HL-60 (cell line): Measurements from ENCODE around the gene PRDM5.

Source experiments
- DNase-seq, 2 experiments: peaks; one replicate each; pipeline ENCODE4 v3.0.0-alpha.2; 2010 to 2020; ENCODE audit warnings: low read depth in 1 of 2, low spot score in 1 of 2
- H3K27ac ChIP-seq: fragments of 250-450 bp; sonication (Bioruptor Pico); replicated peaks from 2 replicates; pipeline ENCODE4 v1.5.1; 2020; ENCODE audit warnings: mild to moderate bottlenecking, moderate library complexity
- H3K27me3 ChIP-seq: fragments of 250-450 bp; sonication (Bioruptor Pico); 2 replicates; pipeline ENCODE4 v1.5.1; 2021; ENCODE audit warnings: mild to moderate bottlenecking, moderate library complexity; ENCODE audit not compliant: insufficient read depth, poor library complexity, severe bottlenecking
- H3K4me3 ChIP-seq: replicated peaks from 2 replicates; pipeline ENCODE4 v1.5.1; 2011; ENCODE audit warnings: mild to moderate bottlenecking, control low read depth, low read length; ENCODE audit not compliant: insufficient read depth
- GABPA ChIP-seq: IDR thresholded peaks from 2 replicates; pipeline ENCODE4 v1.6.1; 2012; ENCODE audit warnings: low read depth
- POLR2AphosphoS5 ChIP-seq: IDR thresholded peaks from 2 replicates; pipeline ENCODE4 v1.6.1; 2012; ENCODE audit warnings: low read depth
- SPI1 ChIP-seq: IDR thresholded peaks from 2 replicates; pipeline ENCODE4 v1.6.1; 2012; ENCODE audit warnings: low read depth, mild to moderate bottlenecking, borderline replicate concordance
- TF ChIP-seq, protein P1 (sequence below): IDR thresholded peaks from one replicate; pipeline ENCODE4 v1.5.1; 2011; ENCODE audit warnings: low read length, control low read depth, inconsistent platforms; ENCODE audit not compliant: insufficient read depth
- TF ChIP-seq, protein P2 (sequence below): IDR thresholded peaks from 2 replicates; pipeline ENCODE4 v1.6.1; 2012; ENCODE audit warnings: low read depth; ENCODE audit not compliant: insufficient replicate concordance

Gene PRDM5

DNA sequence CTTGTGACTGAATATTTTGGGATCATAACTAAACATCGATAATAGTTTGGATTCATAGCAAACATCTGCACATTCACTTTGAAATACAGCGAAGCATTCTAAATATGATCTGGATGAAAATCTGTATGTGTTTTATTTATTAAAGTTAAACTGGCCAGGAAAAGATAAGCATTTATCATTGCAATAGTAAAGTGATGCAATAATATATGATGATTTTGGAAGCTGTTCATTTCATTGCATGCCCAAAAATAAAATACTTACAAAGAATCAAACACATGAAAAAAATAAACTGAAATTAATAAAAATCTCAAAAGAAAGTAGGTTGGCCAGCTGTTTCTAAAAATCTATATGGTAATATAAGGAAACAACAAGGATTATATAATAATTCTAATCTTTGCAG, 1.9 kb downstream of the PRDM5 start:
- Histone ChIP-seq H3K27me3 (no peaks in the 10 kb centered on the region), H3K27ac (no peak overlapping the region), H3K4me3 (no peak overlapping the region)
- TF ChIP-seq, protein P1, sequence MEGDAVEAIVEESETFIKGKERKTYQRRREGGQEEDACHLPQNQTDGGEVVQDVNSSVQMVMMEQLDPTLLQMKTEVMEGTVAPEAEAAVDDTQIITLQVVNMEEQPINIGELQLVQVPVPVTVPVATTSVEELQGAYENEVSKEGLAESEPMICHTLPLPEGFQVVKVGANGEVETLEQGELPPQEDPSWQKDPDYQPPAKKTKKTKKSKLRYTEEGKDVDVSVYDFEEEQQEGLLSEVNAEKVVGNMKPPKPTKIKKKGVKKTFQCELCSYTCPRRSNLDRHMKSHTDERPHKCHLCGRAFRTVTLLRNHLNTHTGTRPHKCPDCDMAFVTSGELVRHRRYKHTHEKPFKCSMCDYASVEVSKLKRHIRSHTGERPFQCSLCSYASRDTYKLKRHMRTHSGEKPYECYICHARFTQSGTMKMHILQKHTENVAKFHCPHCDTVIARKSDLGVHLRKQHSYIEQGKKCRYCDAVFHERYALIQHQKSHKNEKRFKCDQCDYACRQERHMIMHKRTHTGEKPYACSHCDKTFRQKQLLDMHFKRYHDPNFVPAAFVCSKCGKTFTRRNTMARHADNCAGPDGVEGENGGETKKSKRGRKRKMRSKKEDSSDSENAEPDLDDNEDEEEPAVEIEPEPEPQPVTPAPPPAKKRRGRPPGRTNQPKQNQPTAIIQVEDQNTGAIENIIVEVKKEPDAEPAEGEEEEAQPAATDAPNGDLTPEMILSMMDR: no peak
- TF ChIP-seq SPI1 (no peak), POLR2AphosphoS5 (no peak), GABPA (no peak)
- TF ChIP-seq, protein P2, sequence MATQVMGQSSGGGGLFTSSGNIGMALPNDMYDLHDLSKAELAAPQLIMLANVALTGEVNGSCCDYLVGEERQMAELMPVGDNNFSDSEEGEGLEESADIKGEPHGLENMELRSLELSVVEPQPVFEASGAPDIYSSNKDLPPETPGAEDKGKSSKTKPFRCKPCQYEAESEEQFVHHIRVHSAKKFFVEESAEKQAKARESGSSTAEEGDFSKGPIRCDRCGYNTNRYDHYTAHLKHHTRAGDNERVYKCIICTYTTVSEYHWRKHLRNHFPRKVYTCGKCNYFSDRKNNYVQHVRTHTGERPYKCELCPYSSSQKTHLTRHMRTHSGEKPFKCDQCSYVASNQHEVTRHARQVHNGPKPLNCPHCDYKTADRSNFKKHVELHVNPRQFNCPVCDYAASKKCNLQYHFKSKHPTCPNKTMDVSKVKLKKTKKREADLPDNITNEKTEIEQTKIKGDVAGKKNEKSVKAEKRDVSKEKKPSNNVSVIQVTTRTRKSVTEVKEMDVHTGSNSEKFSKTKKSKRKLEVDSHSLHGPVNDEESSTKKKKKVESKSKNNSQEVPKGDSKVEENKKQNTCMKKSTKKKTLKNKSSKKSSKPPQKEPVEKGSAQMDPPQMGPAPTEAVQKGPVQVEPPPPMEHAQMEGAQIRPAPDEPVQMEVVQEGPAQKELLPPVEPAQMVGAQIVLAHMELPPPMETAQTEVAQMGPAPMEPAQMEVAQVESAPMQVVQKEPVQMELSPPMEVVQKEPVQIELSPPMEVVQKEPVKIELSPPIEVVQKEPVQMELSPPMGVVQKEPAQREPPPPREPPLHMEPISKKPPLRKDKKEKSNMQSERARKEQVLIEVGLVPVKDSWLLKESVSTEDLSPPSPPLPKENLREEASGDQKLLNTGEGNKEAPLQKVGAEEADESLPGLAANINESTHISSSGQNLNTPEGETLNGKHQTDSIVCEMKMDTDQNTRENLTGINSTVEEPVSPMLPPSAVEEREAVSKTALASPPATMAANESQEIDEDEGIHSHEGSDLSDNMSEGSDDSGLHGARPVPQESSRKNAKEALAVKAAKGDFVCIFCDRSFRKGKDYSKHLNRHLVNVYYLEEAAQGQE: no peak
- DNase-seq: no peak

- no peak for DNase-seq
- TF ChIP-seq SPI1: no peak
- TF ChIP-seq, protein P1: no peak
- no peak for TF ChIP-seq GABPA
- Histone ChIP-seq H3K27ac (no peak overlapping the region), H3K27me3 (no peaks in the 10 kb centered on the region), H3K4me3 (no peak overlapping the region)
Measured at GRCh38 chr4:120919358-120919757, 3.2 kb downstream of the PRDM5 start.

DNA sequence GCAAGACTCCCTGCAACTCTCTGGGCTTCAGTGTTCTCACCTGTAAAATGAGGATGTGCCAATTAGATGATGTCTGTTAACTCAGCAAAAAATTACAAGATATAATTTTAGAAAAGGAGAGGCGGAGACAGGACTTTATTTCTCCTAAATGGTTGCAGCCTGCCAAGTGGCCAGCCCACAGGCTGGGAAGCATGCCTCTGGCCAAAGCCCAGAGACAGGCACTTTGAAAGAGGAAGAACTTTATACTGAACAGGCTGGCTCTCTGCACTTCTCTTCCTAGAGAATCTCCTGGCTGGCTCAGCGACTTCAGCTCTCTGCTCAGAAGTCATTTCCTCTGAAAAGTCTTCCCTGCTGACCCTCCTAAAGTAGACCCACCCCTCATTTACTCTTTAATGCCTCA, 3.7 kb downstream of the PRDM5 start:
- peak in 1 of 2 experiments; percentile 34 for DNase-seq
- Histone ChIP-seq H3K27me3 (no peaks in the 10 kb centered on the region), H3K27ac (no peak overlapping the region), H3K4me3 (no peak overlapping the region)
- TF ChIP-seq, protein P2: no peak
- peak; percentile 29; the same call in 1 of the 2 replicates for TF ChIP-seq SPI1

- no peak for TF ChIP-seq SPI1
- TF ChIP-seq, protein P1: no peak
- TF ChIP-seq GABPA: no peak
- TF ChIP-seq, protein P2: no peak
- TF ChIP-seq POLR2AphosphoS5: no peak
- no peaks in the 10 kb centered on the region for H3K27me3 ChIP-seq
- no peak for DNase-seq
Measured at GRCh38 chr4:120918092-120918491, 4.4 kb downstream of the PRDM5 start.

More at GRCh38 chr4:120918092-120918491, 4.4 kb downstream of the PRDM5 start:
- no peak overlapping the region for H3K27ac ChIP-seq
- H3K4me3 ChIP-seq: no peak overlapping the region
